Colonic mucosa (tissue), 4 donors: Measurements from ENCODE around the gene LDB3. TPM values are rescaled to one million over a fixed set of nuclear protein-coding genes. Genes with fewer than 3 reads are reported as not detected.

Experiments
- DNase-seq: peaks from one replicate; pipeline ENCODE4 v3.0.0-alpha.2; 2020
- H3K27ac ChIP-seq: fragments of 200-600 bp; one replicate; pipeline ENCODE4 v1.8.0; 2021
- H3K27me3 ChIP-seq: fragments of 200-600 bp; one replicate; pipeline ENCODE4 v1.8.0; 2021
- H3K36me3 ChIP-seq: fragments of 200-600 bp; one replicate; pipeline ENCODE4 v1.8.0; 2021
- H3K4me1 ChIP-seq: fragments of 200-600 bp; one replicate; pipeline ENCODE4 v1.8.0; 2021; ENCODE audit warnings: mild to moderate bottlenecking
- H3K4me3 ChIP-seq: fragments of 200-600 bp; one replicate; pipeline ENCODE4 v1.8.0; 2021
- H3K9ac ChIP-seq, 2 donors: one replicate each; pipeline ENCODE4 v1.7.0; 2013; ENCODE audit warnings: control low read depth in 2 of 2, low read depth in 2 of 2, low read length in 2 of 2
- H3K9me3 ChIP-seq: fragments of 200-600 bp; one replicate; pipeline ENCODE4 v1.8.0; 2021
- intact Hi-C: fragments of 100-400 bp; cut with DNase I; formaldehyde crosslinking; loops from one replicate; pipeline ENCODE4 v1.14.1; 2022
- total RNA-seq, 2 donors: library from RNA; stranded (reverse); fragmentation: NEBNext Ultra II Directional in 1 of 2; extraction: Animal tissue kit (Norgen Biotek cat#: 25700) in 1 of 2; gene quantifications; one replicate each; pipeline ENCODE4 v1.2.1, GENCODE V29; 2021
- TF ChIP-seq, protein P1 (sequence below): fragments of 200-600 bp; IDR thresholded peaks from one replicate; pipeline ENCODE4 v1.8.0; 2022; ENCODE audit warnings: antibody characterized with exemption, mild to moderate bottlenecking
- donor health status: healthy.
- donor health status: DM: no; HTN: no; CAD: no.
- donor health status: DM: no; HTN: no; CAD: no.

The LDB3 gene
- total RNA-seq, 2 donors from 2014 or later = 0.72 to 4.7 TPM

DNA sequence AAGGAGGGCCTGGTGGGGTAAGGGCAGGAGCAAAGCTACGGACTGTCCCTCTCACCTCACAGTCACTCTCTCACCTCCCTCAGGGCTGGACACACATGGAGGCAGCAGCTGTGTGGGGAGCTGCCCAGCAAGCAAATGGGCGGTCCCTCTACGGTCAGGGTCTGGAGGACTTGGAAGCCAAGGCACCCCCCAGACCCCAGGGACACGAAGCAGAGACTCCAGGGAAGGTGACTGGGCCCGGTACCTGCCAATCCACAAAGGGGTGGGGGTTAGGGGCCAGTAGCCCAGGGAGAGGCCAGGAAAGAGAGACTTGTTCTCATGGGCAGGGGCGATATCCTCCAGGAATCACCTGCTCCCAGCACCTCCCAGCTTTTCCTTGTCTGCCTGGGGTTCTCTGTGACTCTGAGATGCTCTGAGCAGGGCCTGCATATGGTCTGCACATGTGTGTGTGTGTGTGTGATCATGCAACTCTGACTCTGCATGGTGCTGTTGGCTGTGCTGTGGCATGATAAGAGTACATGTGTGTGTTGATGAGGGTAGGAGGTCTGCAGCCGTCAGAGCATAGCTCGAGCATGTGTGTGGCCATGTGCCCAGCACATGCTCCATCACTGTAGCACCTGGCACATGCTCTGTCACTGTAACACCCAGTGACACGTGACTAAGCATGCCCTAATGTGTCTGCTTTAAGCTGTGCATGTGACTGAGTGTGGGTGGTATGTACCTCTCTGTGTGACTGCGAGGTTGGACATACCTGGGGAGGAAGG lies 4.6 kb upstream of the LDB3 start:
- Histone ChIP-seq H3K27ac (no peak overlapping the region), H3K9me3 (no peaks in the 10 kb centered on the region), H3K4me3 (no peak overlapping the region), H3K4me1 (no peaks in the 10 kb centered on the region), H3K36me3 (no peaks in the 10 kb centered on the region), H3K9ac (no peak overlapping the region), H3K27me3 (no peaks in the 10 kb centered on the region)
- DNase-seq = no peak
- intact Hi-C loops = no loop called here
- TF ChIP-seq, protein P1, sequence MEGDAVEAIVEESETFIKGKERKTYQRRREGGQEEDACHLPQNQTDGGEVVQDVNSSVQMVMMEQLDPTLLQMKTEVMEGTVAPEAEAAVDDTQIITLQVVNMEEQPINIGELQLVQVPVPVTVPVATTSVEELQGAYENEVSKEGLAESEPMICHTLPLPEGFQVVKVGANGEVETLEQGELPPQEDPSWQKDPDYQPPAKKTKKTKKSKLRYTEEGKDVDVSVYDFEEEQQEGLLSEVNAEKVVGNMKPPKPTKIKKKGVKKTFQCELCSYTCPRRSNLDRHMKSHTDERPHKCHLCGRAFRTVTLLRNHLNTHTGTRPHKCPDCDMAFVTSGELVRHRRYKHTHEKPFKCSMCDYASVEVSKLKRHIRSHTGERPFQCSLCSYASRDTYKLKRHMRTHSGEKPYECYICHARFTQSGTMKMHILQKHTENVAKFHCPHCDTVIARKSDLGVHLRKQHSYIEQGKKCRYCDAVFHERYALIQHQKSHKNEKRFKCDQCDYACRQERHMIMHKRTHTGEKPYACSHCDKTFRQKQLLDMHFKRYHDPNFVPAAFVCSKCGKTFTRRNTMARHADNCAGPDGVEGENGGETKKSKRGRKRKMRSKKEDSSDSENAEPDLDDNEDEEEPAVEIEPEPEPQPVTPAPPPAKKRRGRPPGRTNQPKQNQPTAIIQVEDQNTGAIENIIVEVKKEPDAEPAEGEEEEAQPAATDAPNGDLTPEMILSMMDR = no peak

DNA sequence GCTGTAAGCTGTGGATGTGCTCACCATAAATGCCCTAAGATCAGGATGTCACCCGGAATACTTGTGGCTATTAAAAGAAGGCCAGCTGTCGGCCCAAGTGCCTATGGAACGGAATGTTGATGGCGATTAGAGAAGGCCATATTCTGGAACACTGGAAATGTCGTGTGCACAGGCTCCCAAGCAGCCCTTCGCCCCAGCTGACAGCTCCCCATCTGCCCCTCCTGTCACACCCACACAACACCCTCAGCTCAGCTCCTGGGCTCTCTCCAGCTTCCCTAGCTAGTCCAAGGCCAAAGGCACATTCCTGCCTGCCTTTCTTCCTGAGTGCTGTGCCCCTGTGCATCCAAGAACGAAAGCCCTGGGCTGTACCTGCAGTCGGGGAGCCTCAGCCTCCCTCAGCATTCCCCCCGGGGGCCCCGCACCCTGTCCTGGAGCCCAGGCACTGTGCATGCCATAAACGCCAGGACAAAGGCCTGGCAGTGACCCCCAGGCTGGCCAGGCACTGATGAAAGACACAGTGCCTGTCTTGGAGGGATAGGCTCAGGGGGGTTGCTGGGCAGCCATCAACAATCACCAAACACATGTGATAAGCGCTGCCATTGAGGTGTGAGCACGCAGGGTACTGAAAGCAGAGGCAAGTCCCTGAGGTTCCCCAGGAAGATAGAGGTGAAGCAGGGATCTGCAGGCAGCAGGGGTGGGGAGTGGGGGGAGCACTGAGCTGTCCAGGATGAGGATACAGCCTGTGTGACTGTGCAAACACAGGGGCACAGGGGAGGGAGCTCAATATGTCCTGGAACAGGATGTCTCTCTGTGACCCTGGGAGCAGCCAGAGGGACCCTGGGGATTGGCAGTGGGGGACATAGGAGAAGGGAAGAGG lies 3.7 kb upstream of the LDB3 start:
- no peaks in the 10 kb centered on the region for H3K27me3 ChIP-seq
- no peak for DNase-seq
- no peaks in the 10 kb centered on the region for H3K9me3 ChIP-seq
- no peak overlapping the region for H3K9ac ChIP-seq
- intact Hi-C loops = no loop called here
- no peaks in the 10 kb centered on the region for H3K36me3 ChIP-seq
- no peak overlapping the region for H3K27ac ChIP-seq
- H3K4me1 ChIP-seq = no peaks in the 10 kb centered on the region
- H3K4me3 ChIP-seq = no peak overlapping the region
- TF ChIP-seq, protein P1 = no peak

DNA sequence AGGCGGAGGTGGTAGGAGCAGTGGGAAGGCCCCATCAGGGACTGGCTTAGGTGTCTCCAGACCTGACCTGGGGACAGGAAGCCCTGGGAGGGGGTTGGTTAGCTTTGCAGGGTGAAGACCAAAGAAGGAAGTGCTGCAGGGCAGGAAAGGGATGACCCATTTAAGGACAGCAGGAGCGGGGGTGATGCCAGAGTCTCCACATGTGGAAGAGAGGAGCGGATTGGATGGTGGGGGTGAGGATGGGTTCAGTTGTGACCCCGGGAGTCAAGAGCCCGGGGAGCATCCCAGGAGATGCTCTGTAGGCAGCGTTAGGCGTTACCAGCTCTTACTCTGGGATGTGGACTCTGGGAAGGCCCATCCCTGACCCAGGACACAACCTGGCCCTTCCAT lies 3.1 kb upstream of the LDB3 start:
- DNase-seq = no peak
- Histone ChIP-seq H3K9ac (no peak overlapping the region), H3K36me3 (no peaks in the 10 kb centered on the region), H3K27me3 (no peaks in the 10 kb centered on the region), H3K27ac (no peak overlapping the region), H3K4me3 (no peak overlapping the region), H3K4me1 (no peaks in the 10 kb centered on the region), H3K9me3 (no peaks in the 10 kb centered on the region)
- TF ChIP-seq, protein P1 = no peak
- intact Hi-C loops = no loop called here

DNA sequence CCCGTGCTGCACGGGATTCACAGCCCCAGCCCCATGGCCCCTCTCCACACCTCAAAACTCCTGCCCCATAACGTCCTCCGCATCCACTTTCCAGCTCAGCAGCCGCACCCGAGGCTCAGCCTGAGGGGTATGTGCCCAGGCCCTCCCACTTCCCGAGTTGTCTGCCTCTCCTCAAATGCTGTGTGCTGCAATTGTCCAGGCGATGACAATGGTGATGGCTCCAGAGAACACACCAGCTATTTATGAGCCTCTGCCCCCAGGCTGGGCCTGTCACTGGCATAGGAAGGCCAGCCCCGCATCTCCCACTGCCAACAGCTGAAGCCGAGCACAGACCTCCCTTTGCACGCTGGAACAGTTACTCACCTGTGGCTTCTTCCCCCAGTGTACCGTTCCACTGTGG lies 2.4 kb upstream of the LDB3 start:
- no peaks in the 10 kb centered on the region for H3K36me3 ChIP-seq
- no peaks in the 10 kb centered on the region for H3K27me3 ChIP-seq
- H3K9me3 ChIP-seq = no peaks in the 10 kb centered on the region
- DNase-seq = no peak
- intact Hi-C loops = no loop called here
- TF ChIP-seq, protein P1 = no peak
- no peak overlapping the region for H3K9ac ChIP-seq
- no peak overlapping the region for H3K27ac ChIP-seq
- no peak overlapping the region for H3K4me3 ChIP-seq
- no peaks in the 10 kb centered on the region for H3K4me1 ChIP-seq

DNA sequence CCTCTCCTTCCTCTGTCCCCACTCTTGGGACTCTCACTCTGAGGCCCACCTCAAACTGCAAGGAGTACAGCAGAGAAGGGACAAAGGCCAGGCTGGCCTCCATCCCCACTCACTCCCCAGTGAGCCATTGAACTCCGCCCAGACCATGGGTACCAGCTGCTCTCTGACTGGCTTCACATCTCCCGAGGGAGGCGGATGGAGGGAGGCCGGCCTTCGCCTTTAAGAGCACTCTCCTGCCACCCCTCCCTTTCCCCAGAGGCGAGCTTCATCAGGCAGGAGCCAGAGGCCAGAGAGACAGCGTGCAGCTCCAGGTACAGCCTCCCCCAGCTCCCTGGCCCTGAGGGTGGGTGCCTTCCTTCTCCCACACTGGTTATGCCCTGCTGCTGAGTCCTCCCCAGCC lies 1.8 kb upstream of the LDB3 start:
- Histone ChIP-seq H3K9me3 (no peaks in the 10 kb centered on the region), H3K36me3 (no peaks in the 10 kb centered on the region), H3K9ac (no peak overlapping the region), H3K27me3 (no peaks in the 10 kb centered on the region), H3K27ac (no peak overlapping the region), H3K4me3 (no peak overlapping the region), H3K4me1 (peaks cover 5% of the 10 kb centered on the region)
- TF ChIP-seq, protein P1 = no peak
- intact Hi-C loops = no loop called here
- DNase-seq = no peak
